ENCODE measurements around the gene PRKCZ.

PRKCZ gene

DNA sequence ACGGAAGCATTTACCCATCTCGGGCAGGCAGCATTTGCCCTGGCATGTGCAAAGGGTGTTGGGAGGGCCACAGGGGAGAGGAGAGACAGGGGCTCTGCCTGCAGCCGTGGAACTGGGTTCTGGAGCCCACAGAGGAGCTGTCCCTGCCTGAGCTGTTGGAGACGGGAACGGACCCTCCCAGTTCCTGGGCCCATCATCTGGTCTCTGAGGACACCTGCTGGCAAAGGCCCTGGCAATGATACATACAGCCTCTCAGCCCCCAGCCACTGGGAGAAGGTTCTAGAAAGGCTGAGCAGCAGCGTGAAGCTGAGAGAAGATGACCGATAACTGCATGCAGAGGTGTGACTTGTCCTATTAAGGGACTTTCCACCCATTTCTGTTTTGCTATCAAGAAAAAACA, 113.0 kb downstream of the PRKCZ start:
- DNase-seq: no peak

DNA sequence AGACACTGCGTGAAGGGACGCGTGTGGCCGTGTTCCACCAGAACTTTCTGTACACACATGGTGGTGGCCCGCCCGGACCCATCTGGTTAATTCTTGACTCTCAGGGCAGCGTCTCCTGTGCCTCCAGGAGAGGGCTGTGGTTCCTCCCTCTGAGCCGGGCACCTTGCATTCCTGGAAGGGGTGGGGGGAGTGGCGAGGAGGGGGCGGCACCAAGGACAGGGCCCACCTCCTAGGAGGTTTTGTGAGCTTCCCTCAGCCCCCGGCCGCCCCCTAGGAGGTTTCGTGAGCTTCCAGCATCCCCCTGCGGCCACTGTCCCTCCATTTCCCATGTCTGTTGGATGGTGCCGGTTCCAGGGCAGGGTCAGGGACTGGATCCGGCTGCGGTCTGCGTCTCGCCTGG, 115.4 kb downstream of the PRKCZ start:
- no peak for DNase-seq

GRCh38 chr1:2166254-2166653, 116.0 kb downstream of the PRKCZ start:
- no peak for DNase-seq

GRCh38 chr1:2166695-2167094, 116.5 kb downstream of the PRKCZ start:
- no peak for DNase-seq

- DNase-seq: no peak
These were observed 117.9 kb downstream of the PRKCZ start for GRCh38 chr1:2168090-2168489.

DNA sequence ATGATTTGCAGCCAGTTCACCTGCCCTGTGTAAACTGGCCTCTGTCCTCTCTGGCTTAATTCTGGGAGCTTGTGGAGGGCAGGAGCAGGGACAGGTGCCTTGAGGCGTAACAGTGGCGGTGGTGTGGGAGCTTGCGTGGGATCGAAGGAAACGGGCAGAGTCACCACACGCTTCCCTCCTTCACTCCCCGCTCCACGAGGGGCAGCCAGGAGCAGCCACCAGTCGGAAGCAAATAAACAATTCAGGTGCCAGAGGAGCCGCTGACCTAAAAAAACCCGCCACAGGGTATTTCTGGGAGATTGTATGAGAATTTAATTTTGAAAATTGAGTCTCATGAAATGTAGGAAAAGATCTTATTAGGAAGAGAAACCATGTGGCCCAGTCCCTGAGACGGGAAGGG, 118.3 kb downstream of the PRKCZ start:
- no peak for DNase-seq

GRCh38 chr1:2169200-2169836, 119.1 kb downstream of the PRKCZ start:
- DNase-seq: no peak

DNA sequence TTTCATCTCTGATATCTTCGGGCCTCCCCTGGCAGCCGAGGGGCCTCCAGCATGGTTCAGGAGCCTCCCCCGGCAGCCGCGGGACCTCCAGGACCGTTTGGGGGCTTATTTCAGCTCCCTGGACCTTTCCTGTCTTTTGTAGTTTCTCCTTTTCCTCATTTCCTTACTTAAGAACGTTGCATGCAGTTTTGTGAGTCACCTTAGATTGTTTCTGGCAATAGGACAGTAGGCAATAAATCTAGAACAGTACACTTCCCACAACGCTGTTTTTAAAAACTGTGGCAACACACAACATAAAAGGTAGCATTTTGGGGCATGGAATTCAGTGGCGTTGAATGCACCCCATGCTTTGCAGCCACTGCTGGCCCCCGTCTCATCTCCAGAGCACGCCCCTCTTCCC, 120.0 kb downstream of the PRKCZ start:
- DNase-seq: no peak

GRCh38 chr1:2172012-2172411, 121.8 kb downstream of the PRKCZ start:
- no peak for DNase-seq

DNA sequence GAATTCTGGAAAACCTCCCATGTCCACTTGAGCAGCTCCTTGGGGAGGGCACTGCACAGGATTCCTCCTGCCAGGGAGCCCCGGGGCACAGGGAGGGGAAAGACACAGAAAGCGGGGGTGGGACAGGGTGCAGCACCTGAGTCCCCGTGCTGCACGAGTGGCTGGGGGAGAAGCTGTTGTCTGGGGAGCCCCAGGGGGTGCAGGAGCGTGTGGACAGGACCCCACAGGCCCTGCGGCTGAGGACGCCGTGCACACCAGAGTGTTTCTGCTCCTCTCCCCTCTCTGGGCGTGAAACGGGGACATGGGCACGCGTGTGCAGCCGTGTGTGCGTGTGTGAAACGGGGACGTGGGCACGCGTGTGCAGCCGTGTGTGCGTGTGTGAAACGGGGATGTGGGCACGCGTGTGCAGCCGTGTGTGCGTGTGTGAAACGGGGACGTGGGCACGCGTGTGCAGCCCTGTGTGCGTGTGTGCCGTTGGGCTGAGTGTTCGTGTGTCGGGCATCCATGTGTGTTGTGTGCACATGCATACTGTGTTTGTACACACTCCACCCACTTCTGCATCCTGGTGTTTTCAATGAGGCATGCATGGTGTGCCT, 122.4 kb downstream of the PRKCZ start:
- DNase-seq: no peak

DNA sequence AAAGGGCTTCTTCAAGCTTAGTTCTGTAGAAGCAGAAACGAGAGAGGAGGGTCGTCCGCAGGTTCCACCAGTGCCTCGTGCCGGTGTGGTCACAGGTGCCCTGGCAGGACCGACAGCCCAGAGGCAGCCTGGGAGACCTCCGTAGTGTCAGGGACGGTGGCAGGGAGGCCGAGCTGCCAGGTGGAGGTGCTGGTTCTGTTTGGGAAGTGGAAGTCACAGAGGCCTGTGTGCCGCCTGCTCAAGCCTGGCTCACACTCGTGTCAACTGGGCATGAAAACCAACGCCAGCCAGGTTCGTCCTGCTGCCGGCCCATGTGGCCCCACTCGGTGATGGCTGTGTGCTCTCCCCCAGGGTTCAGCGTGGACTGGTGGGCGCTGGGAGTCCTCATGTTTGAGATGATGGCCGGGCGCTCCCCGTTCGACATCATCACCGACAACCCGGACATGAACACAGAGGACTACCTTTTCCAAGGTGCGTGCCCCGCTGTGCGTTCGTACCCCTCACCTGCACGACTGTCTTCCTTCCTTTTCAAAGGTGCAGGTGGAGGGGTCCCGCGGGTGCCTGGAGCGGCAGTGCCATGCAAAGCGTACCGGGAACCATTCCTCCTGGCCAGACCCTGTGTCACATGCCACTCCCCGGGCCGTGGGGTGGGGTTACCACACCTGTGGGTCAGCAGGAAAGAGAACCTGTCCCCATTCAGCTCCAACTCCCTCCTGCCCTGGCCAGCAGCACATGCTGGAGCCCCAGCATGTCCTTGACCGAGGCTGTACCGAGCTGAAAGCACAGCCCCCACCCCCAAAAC, 123.5 kb downstream of the PRKCZ start:
- no peak for DNase-seq

DNA sequence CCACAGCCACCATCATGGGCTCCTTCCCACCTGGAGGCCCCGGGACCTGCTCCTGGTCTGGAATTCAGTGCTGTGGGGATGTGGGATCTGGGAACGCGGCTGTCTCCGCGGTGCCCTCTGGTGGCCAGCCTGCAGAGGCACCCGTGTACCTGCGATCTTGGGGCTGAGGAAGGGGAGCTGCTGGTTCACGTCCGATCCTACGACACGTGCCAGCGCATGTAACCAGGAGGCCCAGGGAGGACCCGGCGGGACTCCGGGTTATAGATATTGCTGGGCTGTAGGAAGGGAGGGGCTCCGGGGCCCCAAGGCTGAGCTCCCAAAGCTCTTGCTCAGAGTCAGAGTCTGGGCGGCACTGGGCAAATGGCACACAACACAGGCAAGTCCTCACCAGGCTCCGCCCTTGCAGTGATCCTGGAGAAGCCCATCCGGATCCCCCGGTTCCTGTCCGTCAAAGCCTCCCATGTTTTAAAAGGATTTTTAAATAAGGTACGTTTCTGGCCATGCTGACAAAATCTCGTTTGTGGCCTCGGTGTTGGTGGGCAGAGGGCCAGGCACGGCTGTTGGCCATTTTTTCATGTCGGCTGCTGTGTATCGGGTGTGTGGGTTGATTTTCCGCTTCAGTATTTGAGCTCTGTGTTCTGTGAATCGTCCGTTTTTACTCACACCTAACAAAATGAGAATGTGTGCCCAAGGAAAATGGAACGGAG, 124.3 kb downstream of the PRKCZ start:
- no peak for DNase-seq

GRCh38 chr1:2175055-2175414, 124.8 kb downstream of the PRKCZ start:
- no peak for DNase-seq

DNA sequence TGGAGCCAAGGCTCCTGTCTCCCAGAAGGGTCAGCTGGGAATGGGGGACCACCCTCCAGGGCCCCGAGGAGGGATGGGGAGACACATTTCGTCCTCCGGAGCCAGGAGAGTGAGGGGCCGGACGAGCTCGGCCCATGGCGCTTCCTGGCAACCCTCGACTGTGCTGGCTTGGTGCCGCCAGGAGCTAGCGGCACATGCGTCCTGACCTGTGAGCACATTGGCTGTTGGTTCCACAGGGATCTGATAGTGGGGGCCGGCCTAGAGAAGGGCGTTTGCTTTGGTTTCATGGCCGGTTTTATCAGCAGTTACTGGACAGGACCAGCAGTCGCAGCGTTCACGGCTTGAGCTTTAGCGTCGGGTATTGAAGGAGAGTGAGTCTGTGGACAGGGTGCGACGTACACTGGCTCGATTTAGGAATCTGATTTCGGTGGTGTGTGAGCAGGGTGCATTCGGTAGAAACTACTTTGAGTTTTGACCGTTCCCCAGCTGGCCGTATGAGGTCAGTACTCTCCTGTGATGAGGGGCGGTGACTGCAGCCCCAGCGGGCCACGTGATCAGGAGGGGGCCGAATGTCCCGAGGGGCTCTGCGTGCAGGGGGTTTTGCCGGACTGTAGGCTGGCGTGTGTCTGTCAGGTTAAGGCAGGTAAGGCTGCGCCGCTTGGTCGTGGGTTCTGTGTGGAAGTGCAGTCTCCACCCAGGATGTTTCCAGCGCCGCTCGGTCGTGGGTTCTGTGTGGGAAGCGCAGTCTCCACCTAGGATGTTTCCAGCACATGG, 125.7 kb downstream of the PRKCZ start:
- DNase-seq: no peak

DNA sequence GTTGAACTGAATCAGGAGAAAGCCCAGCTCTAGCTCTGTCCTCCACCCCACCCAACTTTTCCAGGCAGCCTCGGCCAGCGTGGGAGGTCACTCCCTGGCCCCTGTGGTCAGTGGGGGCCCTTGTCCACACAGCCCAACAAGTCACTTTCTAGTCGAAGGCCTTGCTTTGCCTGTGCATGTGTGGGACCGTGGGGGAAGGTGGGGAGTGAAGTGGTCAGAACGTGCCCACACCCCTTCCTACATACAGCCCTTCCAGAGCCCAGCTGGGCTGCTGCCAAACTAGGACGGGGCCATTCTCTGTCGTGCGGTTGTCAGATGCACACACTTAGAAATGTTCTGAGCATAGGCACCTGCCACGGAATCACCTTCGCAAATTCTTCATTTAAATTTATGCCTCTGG, 126.4 kb downstream of the PRKCZ start:
- no peak for DNase-seq

DNA sequence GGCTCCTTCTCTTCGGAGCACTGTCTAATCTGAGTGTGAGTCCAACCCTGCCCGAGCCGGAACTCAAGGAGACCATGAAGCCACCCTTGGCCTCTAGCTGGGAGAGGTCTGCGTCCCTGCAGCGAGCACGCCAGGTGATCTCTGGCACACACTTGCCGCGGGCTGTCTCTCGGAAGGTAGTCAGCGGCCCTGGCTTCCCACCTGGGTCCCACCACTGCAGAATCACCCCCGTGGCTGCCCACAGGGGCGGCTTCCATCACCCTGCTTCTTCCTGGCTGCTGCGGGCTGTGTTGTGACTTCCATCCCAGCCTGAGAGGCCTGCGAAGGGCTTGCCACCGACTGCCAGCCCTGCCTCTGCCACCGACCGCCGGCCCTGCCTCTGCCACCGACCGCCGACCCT, 127.3 kb downstream of the PRKCZ start:
- no peak for DNase-seq

DNA sequence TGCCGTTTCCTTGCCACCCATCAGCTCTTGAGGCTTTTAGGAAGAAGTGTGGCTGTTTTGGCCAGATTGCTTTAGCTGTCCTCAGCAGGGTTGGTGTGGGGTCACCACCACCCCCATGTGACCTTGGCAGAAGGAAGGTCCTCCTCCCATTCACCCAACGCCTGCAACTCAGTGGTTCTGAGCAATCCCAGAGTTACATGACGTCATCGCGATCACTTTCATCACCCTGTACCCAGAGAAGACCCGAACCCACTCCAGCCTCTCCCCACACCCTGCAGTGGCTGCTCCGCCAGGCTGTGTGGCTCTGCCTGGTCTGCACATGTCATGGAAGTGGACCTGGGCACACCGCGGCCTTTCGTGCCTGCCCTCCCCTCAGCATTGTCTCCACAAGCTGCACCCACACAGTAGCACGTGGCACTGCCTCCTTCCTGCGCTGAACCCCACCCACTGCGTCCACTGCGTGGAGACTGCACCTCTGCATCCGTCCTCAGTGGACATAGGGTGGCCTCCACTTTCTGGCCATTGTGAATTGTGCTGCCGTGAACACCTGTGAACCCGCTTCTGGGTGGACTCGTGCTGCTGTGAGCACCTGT, 127.8 kb downstream of the PRKCZ start:
- DNase-seq: no peak

GRCh38 chr1:2178875-2179274, 128.7 kb downstream of the PRKCZ start:
- DNase-seq: no peak

GRCh38 chr1:2179283-2180013, 129.2 kb downstream of the PRKCZ start:
- DNase-seq: no peak

DNA sequence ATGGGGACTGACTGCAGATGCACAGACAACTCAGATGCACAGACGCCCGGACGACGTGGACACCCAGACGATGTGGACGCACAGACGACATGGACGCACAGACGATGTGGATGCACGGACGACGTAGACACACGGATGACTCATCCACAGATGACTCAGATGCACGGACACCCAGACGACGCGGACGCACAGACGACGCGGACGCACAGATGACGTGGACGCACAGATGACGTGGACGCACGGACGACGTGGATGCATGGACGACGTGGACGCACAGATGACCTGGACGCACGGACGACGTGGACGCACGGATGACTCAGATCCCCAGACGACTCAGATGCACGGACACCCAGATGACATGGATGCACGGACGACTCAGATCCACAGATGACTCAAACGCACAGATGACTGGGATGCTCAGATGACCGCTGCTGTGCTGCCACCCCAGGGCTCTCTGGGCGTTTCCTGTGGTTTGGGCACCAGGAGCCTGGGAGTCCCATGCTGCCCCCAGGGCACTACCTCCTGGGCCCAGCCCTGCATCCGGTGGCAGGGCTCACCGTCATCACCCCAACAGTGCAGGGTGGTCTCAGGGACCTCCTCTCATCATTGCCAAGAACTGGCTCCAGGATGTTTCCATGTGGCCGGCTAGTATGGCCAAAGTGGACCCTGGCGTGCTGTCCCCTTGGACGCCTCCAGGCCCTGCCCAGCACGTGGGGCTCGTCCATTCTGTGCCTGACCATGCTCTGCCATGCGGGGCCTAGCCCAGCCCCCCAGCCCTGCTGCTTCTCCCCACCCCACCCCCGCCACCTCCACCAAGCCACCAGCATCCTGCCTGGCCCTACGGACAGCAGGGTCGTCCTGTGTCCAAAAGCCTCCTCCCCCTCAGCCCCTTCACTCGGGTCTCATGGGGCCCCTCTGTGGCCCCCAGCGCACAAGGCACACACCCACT, 130.4 kb downstream of the PRKCZ start:
- no peak for DNase-seq

GRCh38 chr1:2181271-2181670, 131.1 kb downstream of the PRKCZ start:
- DNase-seq: no peak
